Neural cell (in vitro differentiated cells): Measurements from ENCODE around the gene TOX2.

ENCODE experiments used
- CTCF ChIP-seq: fragments of 450-650 bp; IDR thresholded peaks from 2 replicates; pipeline ENCODE4 v1.5.1; 2014; ENCODE audit warnings: antibody characterized with exemption, mild to moderate bottlenecking, moderate library complexity; ENCODE audit not compliant: poor library complexity, severe bottlenecking
- TAF1 ChIP-seq: IDR thresholded peaks from 2 replicates; pipeline ENCODE4 v1.6.1; 2012; ENCODE audit warnings: low read depth

GRCh38 chr20:44112889-44113617, 198.4 kb downstream of the TOX2 start:
- TF ChIP-seq TAF1 (no peak), CTCF (no peak)
